ENCODE measurements around the gene LEUTX. TPM values are rescaled to one million over a fixed set of nuclear protein-coding genes. Genes with fewer than 3 reads are reported as not detected.

The LEUTX gene
- total RNA-seq, 1 experiment from 2014 or later, result not detected

- POLR2A ChIA-PET (ENCODE audit: low non-redundant PET), result no interaction called here
- intact Hi-C loops (cut with micrococcal nuclease; ENCODE audit: unreplicated experiment), result no loop called here
Measured at GRCh38 chr19:39819786-39820185, 41.1 kb downstream of the LEUTX start.

GRCh38 chr19:39820696-39821095 is 42.0 kb downstream of the LEUTX start:
- Histone ChIP-seq H3K27ac (ENCODE audit: low read depth, low read length, poor library complexity, severe bottlenecking) (no peak overlapping the region), H3K4me3 (ENCODE audit: low read depth, low read length, poor library complexity, severe bottlenecking) (no peak overlapping the region), H3K4me1 (ENCODE audit: insufficient read depth, low read length, poor library complexity, severe bottlenecking) (no peaks in the 10 kb centered on the region), H3K27me3 (replicated peaks; ENCODE audit: insufficient read depth, low read depth, low read length, poor library complexity) (no peaks in the 10 kb centered on the region), H3K36me3 (ENCODE audit: insufficient read depth, low read length, poor library complexity, severe bottlenecking) (no peaks in the 10 kb centered on the region), H3K9me3 (ENCODE audit: low read depth, low read length, poor library complexity, severe bottlenecking) (no peaks in the 10 kb centered on the region)
- TF ChIP-seq CTCF (conservative IDR thresholded peaks at IDR 0.05; ENCODE audit: low read depth, low read length), result no peak
- no peak for TF ChIP-seq EZH2 (IDR thresholded peaks at IDR 0.05; ENCODE audit: borderline replicate concordance, low read depth, low read length, poor library complexity, severe bottlenecking)
- intact Hi-C loops (cut with micrococcal nuclease; ENCODE audit: unreplicated experiment), result no loop called here
- CTCF ChIA-PET, result interaction anchor here (0.6 kb wide), 1 partner anchor 845 kb away, joined by 3 read pairs; no protein-coding TSS in a partner anchor
- BruUV-seq (replicated peaks), result no TSS peak
- POLR2A ChIA-PET (ENCODE audit: low non-redundant PET), result interaction anchor here (0.7 kb wide), 1 partner anchor 176 kb away, joined by 12 read pairs; the partner anchor contains the start of gene ZNF546
- no peak for DNase-seq (ENCODE audit: low spot score)

More at GRCh38 chr19:39819786-39820185, 41.1 kb downstream of the LEUTX start:
- Histone ChIP-seq H3K4me3 (ENCODE audit: low read depth, low read length, poor library complexity, severe bottlenecking) (no peak overlapping the region), H3K4me1 (ENCODE audit: insufficient read depth, low read length, poor library complexity, severe bottlenecking) (no peaks in the 10 kb centered on the region), H3K27ac (ENCODE audit: low read depth, low read length, poor library complexity, severe bottlenecking) (no peak overlapping the region), H3K27me3 (replicated peaks; ENCODE audit: insufficient read depth, low read depth, low read length, poor library complexity) (no peaks in the 10 kb centered on the region), H3K9me3 (ENCODE audit: low read depth, low read length, poor library complexity, severe bottlenecking) (no peaks in the 10 kb centered on the region), H3K36me3 (ENCODE audit: insufficient read depth, low read length, poor library complexity, severe bottlenecking) (no peaks in the 10 kb centered on the region)
- BruUV-seq (replicated peaks), result no TSS peak
- DNase-seq (ENCODE audit: low spot score), result no peak
- TF ChIP-seq EZH2 (IDR thresholded peaks at IDR 0.05; ENCODE audit: borderline replicate concordance, low read depth, low read length, poor library complexity, severe bottlenecking) (no peak), CTCF (conservative IDR thresholded peaks at IDR 0.05; ENCODE audit: low read depth, low read length) (no peak)
- CTCF ChIA-PET, result no interaction called here

GRCh38 chr19:39823686-39824085 is 45.0 kb downstream of the LEUTX start:
- Histone ChIP-seq H3K4me1 (ENCODE audit: insufficient read depth, low read length, poor library complexity, severe bottlenecking) (no peaks in the 10 kb centered on the region), H3K4me3 (ENCODE audit: low read depth, low read length, poor library complexity, severe bottlenecking) (peak overlapping the region; percentile 69), H3K9me3 (ENCODE audit: low read depth, low read length, poor library complexity, severe bottlenecking) (no peaks in the 10 kb centered on the region), H3K27me3 (replicated peaks; ENCODE audit: insufficient read depth, low read depth, low read length, poor library complexity) (no peaks in the 10 kb centered on the region), H3K36me3 (ENCODE audit: insufficient read depth, low read length, poor library complexity, severe bottlenecking) (no peaks in the 10 kb centered on the region), H3K27ac (ENCODE audit: low read depth, low read length, poor library complexity, severe bottlenecking) (peak overlapping the region; percentile 53)
- CTCF ChIA-PET, result no interaction called here
- intact Hi-C loops (cut with micrococcal nuclease; ENCODE audit: unreplicated experiment), result no loop called here
- no peak for TF ChIP-seq EZH2 (IDR thresholded peaks at IDR 0.05; ENCODE audit: borderline replicate concordance, low read depth, low read length, poor library complexity, severe bottlenecking)
- TF ChIP-seq CTCF (conservative IDR thresholded peaks at IDR 0.05; ENCODE audit: low read depth, low read length), result no peak
- DNase-seq (ENCODE audit: low spot score), result no peak
- no TSS peak for BruUV-seq (replicated peaks)
- POLR2A ChIA-PET (ENCODE audit: low non-redundant PET), result no interaction called here

Measured in A673 (cell line).